CD14-positive monocyte (primary cell): ENCODE measurements around the gene DGUOK. TPM values are rescaled to one million over a fixed set of nuclear protein-coding genes. Genes with fewer than 3 reads are reported as not detected.

Experiments
- DNase-seq, 3 donors: peaks; one replicate each; pipeline ENCODE4 v3.0.0-alpha.2; 2011 to 2022
- H2AFZ ChIP-seq: 2 replicates; pipeline ENCODE4 v1.6.0; 2012; ENCODE audit warnings: mild to moderate bottlenecking, low read depth, low read length, inconsistent platforms; ENCODE audit not compliant: insufficient read depth, poor library complexity, severe bottlenecking
- H3K27ac ChIP-seq, 2 donors: 1 replicate in 1 of 2; 2 replicates in 1 of 2; pipeline ENCODE4 v1.5.1; 2012 to 2013; ENCODE audit warnings: low read length in 2 of 2, control low read depth in 1 of 2, inconsistent platforms in 1 of 2, low read depth in 1 of 2, mild to moderate bottlenecking in 1 of 2
- H3K27me3 ChIP-seq, 2 donors: one replicate each; pipeline versions ENCODE4 v1.6.0 to v1.6.1; 2011 to 2013; ENCODE audit warnings: low read length in 2 of 2; ENCODE audit not compliant: control insufficient read depth in 2 of 2, insufficient read depth in 2 of 2
- H3K36me3 ChIP-seq, 2 donors: replicated peaks in 1 of 2; 1 replicate in 1 of 2; 2 replicates in 1 of 2; pipeline versions ENCODE4 v1.5.1 to v1.6.1; 2012 to 2013; ENCODE audit warnings: low read length in 2 of 2, control low read depth in 1 of 2, inconsistent platforms in 1 of 2, mild to moderate bottlenecking in 1 of 2; ENCODE audit not compliant: insufficient read depth in 2 of 2, control insufficient read depth in 1 of 2
- H3K4me1 ChIP-seq, 2 donors: 1 replicate in 1 of 2; 2 replicates in 1 of 2; pipeline versions ENCODE4 v1.5.1 to v1.6.1; 2012 to 2013; ENCODE audit warnings: low read length in 2 of 2, control low read depth in 1 of 2, inconsistent platforms in 1 of 2, mild to moderate bottlenecking in 1 of 2, moderate library complexity in 1 of 2; ENCODE audit not compliant: insufficient read depth in 2 of 2, control insufficient read depth in 1 of 2
- H3K4me2 ChIP-seq: replicated peaks from 2 replicates; pipeline ENCODE3; 2012; ENCODE audit warnings: low read length, moderate library complexity, mild to moderate bottlenecking; ENCODE audit not compliant: poor library complexity, severe bottlenecking; ENCODE audit errors: extremely low read depth
- H3K4me3 ChIP-seq, 3 experiments: fragments of 200-600 bp in 1 of 3; sonication (generic) in 1 of 3; replicated peaks in 1 of 3; 1 replicate in 2 of 3; 2 replicates in 1 of 3; pipeline ENCODE4 v1.5.1; 2011 to 2013; ENCODE audit warnings: low read length in 3 of 3, mild to moderate bottlenecking in 3 of 3, control low read depth in 2 of 3, low read depth in 2 of 3, inconsistent platforms in 1 of 3, moderate library complexity in 1 of 3
- H3K79me2 ChIP-seq: 2 replicates; pipeline ENCODE4 v1.6.0; 2012; ENCODE audit warnings: mild to moderate bottlenecking, control low read depth, inconsistent platforms, low read length, moderate library complexity; ENCODE audit not compliant: insufficient read depth
- H3K9ac ChIP-seq: 2 replicates; pipeline ENCODE4 v1.6.0; 2017; ENCODE audit warnings: low read length, mild to moderate bottlenecking; ENCODE audit not compliant: insufficient read depth, poor library complexity, severe bottlenecking
- H3K9me3 ChIP-seq, 2 donors: replicated peaks in 1 of 2; 1 replicate in 1 of 2; 2 replicates in 1 of 2; pipeline versions ENCODE4 v1.5.1 to v1.6.1; 2012 to 2013; ENCODE audit warnings: low read length in 2 of 2, control low read depth in 1 of 2; ENCODE audit not compliant: control insufficient read depth in 1 of 2, insufficient read depth in 1 of 2
- H4K20me1 ChIP-seq: 2 replicates; pipeline ENCODE4 v1.6.0; 2012; ENCODE audit warnings: mild to moderate bottlenecking, low read length, control low read depth, moderate library complexity; ENCODE audit not compliant: insufficient read depth
- H3K27ac Mint-ChIP-seq, 7 donors: one replicate each; pipeline ENCODE4 v1.8.0; 2020; ENCODE audit warnings: mild to moderate bottlenecking in 7 of 7, mixed read lengths in 7 of 7, moderate library complexity in 6 of 7, inconsistent platforms in 2 of 7
- H3K27me3 Mint-ChIP-seq, 3 donors: one replicate each; pipeline ENCODE4 v1.8.0; 2021 to 2022; ENCODE audit warnings: low read depth in 3 of 3, mild to moderate bottlenecking in 3 of 3, mixed read lengths in 3 of 3, moderate library complexity in 3 of 3, inconsistent platforms in 1 of 3
- H3K36me3 Mint-ChIP-seq, 2 donors: one replicate each; pipeline ENCODE4 v1.8.0; 2020; ENCODE audit warnings: mixed read lengths in 2 of 2, inconsistent platforms in 1 of 2, mild to moderate bottlenecking in 1 of 2
- H3K4me1 Mint-ChIP-seq: one replicate; pipeline ENCODE4 v1.8.0; 2020; ENCODE audit warnings: mild to moderate bottlenecking, mixed read lengths
- H3K4me3 Mint-ChIP-seq, 2 donors: one replicate each; pipeline ENCODE4 v1.8.0; 2020; ENCODE audit warnings: mild to moderate bottlenecking in 2 of 2, mixed read lengths in 2 of 2, moderate library complexity in 1 of 2
- H3K9me3 Mint-ChIP-seq, 7 donors: one replicate each; pipeline ENCODE4 v1.8.0; 2020 to 2022; ENCODE audit warnings: mixed read lengths in 7 of 7, mild to moderate bottlenecking in 6 of 7, moderate library complexity in 6 of 7, inconsistent platforms in 2 of 7
- whole genome bisulfite sequencing: methylation state at CpG from one replicate; pipeline ENCODE4 v1.1.5; 2013; ENCODE audit warnings: missing lambda C conversion rate; ENCODE audit not compliant: insufficient coverage; 5-methylcytosine and 5-hydroxymethylcytosine counted together
- intact Hi-C, 2 donors: fragments of 100-400 bp; cut with micrococcal nuclease; formaldehyde crosslinking; loops; one replicate each; pipeline versions ENCODE4 v1.15.0 to v1.15.1; 2023
- polyA plus RNA-seq, 3 donors: library from polyadenylated mRNA; depleted of rRNA in 1 of 3; unstranded in 2 of 3; stranded (reverse) in 1 of 3; fragments of 300-500 nt in 2 of 3; fragments of >200 nt in 1 of 3; fragmentation: Illumina TruSeq in 2 of 3; gene quantifications; 1 replicate in 2 of 3; 2 replicates in 1 of 3; pipeline ENCODE4 v1.2.3, GENCODE V29; 2012 to 2021
- TF ChIP-seq, protein P1 (sequence below): fragments of 200-600 bp; IDR thresholded peaks from one replicate; pipeline ENCODE4 v1.8.0; 2022; ENCODE audit warnings: antibody characterized with exemption, mild to moderate bottlenecking

Gene DGUOK
- polyA plus RNA-seq, 3 donors = 62.9 to 129 (median 123) TPM

GRCh38 chr2:73894475-73894850 lies 32.2 kb upstream of the DGUOK start:
- H3K9me3 Mint-ChIP-seq = no peaks in the 10 kb centered on the region
- Histone ChIP-seq H3K36me3 (no peaks in the 10 kb centered on the region), H4K20me1 (no peaks in the 10 kb centered on the region), H3K79me2 (no peaks in the 10 kb centered on the region), H3K4me1 (peaks cover 6 to 10% of the 10 kb centered on the region in 2 donors), H3K4me3 (no peak overlapping the region), H3K27me3 (no peaks in the 10 kb centered on the region), H2AFZ (no peak overlapping the region), H3K9ac (no peak overlapping the region), H3K27ac (no peak overlapping the region), H3K4me2 (no peak overlapping the region), H3K9me3 (no peaks in the 10 kb centered on the region)
- peaks cover 19% of the 10 kb centered on the region for H3K4me1 Mint-ChIP-seq
- TF ChIP-seq, protein P1, sequence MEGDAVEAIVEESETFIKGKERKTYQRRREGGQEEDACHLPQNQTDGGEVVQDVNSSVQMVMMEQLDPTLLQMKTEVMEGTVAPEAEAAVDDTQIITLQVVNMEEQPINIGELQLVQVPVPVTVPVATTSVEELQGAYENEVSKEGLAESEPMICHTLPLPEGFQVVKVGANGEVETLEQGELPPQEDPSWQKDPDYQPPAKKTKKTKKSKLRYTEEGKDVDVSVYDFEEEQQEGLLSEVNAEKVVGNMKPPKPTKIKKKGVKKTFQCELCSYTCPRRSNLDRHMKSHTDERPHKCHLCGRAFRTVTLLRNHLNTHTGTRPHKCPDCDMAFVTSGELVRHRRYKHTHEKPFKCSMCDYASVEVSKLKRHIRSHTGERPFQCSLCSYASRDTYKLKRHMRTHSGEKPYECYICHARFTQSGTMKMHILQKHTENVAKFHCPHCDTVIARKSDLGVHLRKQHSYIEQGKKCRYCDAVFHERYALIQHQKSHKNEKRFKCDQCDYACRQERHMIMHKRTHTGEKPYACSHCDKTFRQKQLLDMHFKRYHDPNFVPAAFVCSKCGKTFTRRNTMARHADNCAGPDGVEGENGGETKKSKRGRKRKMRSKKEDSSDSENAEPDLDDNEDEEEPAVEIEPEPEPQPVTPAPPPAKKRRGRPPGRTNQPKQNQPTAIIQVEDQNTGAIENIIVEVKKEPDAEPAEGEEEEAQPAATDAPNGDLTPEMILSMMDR = no peak
- intact Hi-C loops = no loop called here
- no peak overlapping the region for H3K4me3 Mint-ChIP-seq
- H3K27me3 Mint-ChIP-seq = peaks cover 0 to 2% (median 2%) of the 10 kb centered on the region in 3 donors
- H3K36me3 Mint-ChIP-seq = no peaks in the 10 kb centered on the region
- WGBS = 100% methylated on average over 2 of the region's 2 CpGs
- no peak for DNase-seq
- H3K27ac Mint-ChIP-seq = no peak overlapping the region

GRCh38 chr2:73894877-73895276 lies 31.8 kb upstream of the DGUOK start:
- Histone ChIP-seq H4K20me1 (no peaks in the 10 kb centered on the region), H3K4me2 (no peak overlapping the region), H3K9me3 (no peaks in the 10 kb centered on the region), H3K4me3 (no peak overlapping the region), H3K9ac (no peak overlapping the region), H3K27ac (no peak overlapping the region), H3K36me3 (no peaks in the 10 kb centered on the region), H3K27me3 (no peaks in the 10 kb centered on the region), H2AFZ (no peak overlapping the region), H3K79me2 (no peaks in the 10 kb centered on the region), H3K4me1 (peaks cover 6 to 10% of the 10 kb centered on the region in 2 donors)
- Mint-ChIP-seq H3K4me3 (no peak overlapping the region), H3K27ac (no peak overlapping the region), H3K27me3 (peaks cover 0 to 2% (median 2%) of the 10 kb centered on the region in 3 donors), H3K4me1 (peaks cover 19% of the 10 kb centered on the region), H3K9me3 (no peaks in the 10 kb centered on the region), H3K36me3 (no peaks in the 10 kb centered on the region)
- DNase-seq = no peak
- 82% methylated on average over 6 of the region's 6 CpGs for WGBS
- intact Hi-C loops = no loop called here
- TF ChIP-seq, protein P1 = no peak
